Fibroblast of mammary gland (primary cell): ENCODE data around the gene B3GNT4.
"Not testable (repeated sequence)": the region's sequence is repeated elsewhere in the genome, so short reads cannot be mapped to it uniquely, and the experiment has no call there.

Source experiments
- DNase-seq: peaks from one replicate; pipeline ENCODE4 v3.0.0-alpha.2; 2010; ENCODE audit warnings: low read depth
- H3K4me3 ChIP-seq: 2 replicates; pipeline ENCODE4 v1.5.1; 2011; ENCODE audit warnings: low read depth, mild to moderate bottlenecking, low read length, moderate library complexity; ENCODE audit not compliant: control insufficient read depth
- CTCF ChIP-seq: conservative IDR thresholded peaks from 2 replicates; pipeline ENCODE4 v1.5.1; 2011; ENCODE audit warnings: low read depth, low read length, inconsistent platforms; ENCODE audit not compliant: control insufficient read depth, insufficient read depth

Gene B3GNT4

GRCh38 chr12:122199484-122200355 lies 3.8 kb upstream of the B3GNT4 start:
- no peak for TF ChIP-seq CTCF
- DNase-seq: no peak

DNA sequence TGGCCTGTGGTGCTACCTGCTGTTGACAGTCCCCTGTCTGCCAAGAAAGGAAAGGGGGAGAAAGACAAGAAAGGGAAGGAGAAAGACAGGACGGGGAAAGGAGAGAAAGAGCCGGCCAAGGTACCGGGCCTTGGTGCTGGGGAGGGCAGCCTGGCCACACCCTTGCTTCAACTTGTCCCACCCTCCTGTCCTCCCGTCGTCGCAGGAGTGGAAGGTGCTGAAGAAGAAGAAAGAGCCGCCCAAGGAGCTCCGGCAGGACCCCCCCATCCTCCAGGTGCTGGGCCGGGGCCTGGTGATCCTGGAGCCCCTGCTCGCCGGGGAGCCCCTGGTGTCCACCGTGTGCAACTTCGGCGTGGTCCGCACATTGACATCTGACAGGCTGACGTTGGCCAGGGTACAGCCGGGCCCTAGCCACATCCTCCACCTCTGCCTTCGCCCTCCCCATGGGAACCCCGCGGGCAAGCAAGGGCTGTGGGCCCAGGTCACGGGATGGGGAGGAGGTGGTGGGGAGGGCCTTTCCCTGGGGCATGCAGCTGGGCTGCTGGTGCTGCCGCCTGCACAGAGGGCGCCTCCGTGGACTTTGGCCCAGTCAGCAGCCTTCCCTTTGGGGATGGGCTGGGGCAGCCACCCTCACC lies 2.9 kb upstream of the B3GNT4 start:
- no peak for TF ChIP-seq CTCF
- DNase-seq: no peak
- no peak overlapping the region for H3K4me3 ChIP-seq

More at GRCh38 chr12:122199484-122200355, 3.8 kb upstream of the B3GNT4 start:
- H3K4me3 ChIP-seq: no peak overlapping the region

- no peak overlapping the region for H3K4me3 ChIP-seq
- no peak for DNase-seq
- no peak for TF ChIP-seq CTCF
Measured at GRCh38 chr12:122201381-122201780, 2.1 kb upstream of the B3GNT4 start.

DNA sequence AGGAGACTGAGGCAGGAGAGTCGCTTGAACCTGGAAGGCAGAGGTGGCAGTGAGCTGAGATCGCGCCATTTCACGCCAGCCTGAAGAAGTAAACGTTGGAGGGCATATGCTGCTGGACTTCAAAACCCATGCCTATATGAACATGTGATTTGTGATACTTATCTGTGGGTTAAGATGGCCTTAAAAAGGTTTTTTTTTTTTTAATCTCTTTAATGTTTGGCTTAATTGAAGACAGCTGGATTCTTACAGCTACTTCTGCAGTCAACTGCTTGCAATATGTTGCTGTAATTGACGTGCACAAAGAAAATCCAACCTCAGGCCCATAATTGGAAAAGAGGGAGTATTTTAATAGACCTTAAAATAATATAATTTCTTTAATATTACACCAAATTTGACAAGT lies 1.5 kb upstream of the B3GNT4 start:
- no peak overlapping the region for H3K4me3 ChIP-seq
- no peak for TF ChIP-seq CTCF
- DNase-seq: no peak

- peak overlapping the region; percentile 50 for H3K4me3 ChIP-seq
- DNase-seq: not testable (repeated sequence)
Measured at GRCh38 chr12:122202811-122203210, 698 bp upstream of the B3GNT4 start.

GRCh38 chr12:122204167-122205052 lies 901 bp downstream of the B3GNT4 start:
- no peak for TF ChIP-seq CTCF
- H3K4me3 ChIP-seq: peak overlapping the region; percentile 12
- no peak for DNase-seq
